GM19023 (cell line): ENCODE measurements around the gene FCER1G.

Experiments
- ATAC-seq: cut with Tn5 transposase; IDR thresholded peaks from one replicate; pipeline ENCODE4 v1.9.1; 2021; ENCODE audit warnings: mild to moderate bottlenecking, moderate library complexity; ENCODE audit not compliant: unreplicated experiment

The FCER1G gene

DNA sequence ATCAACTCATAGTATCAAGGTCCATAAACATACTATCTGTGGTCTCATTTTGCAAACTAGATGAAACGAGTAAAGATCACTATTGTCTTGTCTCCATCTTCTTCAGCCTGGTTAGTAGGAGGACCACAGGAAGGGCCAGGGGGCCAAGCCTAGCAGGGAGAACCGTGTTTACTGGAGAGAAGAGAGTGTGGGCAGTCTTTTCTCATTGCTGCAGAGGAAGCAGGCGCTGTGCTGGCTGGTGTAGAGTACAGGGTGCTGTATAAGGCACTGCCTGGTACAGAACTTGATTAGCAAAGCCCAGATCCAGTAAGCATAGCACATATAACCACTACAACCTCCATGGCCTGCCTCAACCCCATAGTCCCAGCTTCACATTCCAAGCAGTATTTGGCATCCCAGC, 27.8 kb upstream of the FCER1G start:
- no peak for ATAC-seq

GRCh38 chr1:161188381-161188780, 26.7 kb upstream of the FCER1G start:
- no peak for ATAC-seq

- ATAC-seq: no peak
Observed at GRCh38 chr1:161189036-161189435, 26.1 kb upstream of the FCER1G start.

GRCh38 chr1:161190962-161191521, 24.1 kb upstream of the FCER1G start:
- ATAC-seq: no peak

DNA sequence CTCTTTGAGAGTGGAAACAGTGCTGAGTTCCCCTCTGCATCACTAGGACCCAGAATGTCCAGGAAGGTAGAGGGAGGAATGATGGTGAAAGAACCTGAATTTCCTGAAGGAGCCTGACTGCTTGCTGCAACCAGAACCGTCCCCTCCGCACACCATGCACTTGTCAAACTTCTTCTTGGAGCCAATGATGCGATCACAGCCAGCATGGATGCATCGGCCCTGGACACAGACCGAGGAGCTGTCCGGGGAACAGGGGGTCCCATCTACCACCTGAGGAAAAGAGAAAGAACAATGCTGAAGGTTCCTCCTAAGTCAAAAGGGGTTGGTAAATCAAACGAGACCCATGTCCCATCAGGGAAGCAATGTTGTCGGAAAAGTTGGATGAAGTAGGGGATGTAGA, 23.1 kb upstream of the FCER1G start:
- ATAC-seq: no peak

GRCh38 chr1:161192476-161193465, 22.3 kb upstream of the FCER1G start:
- ATAC-seq: peak; percentile 63

DNA sequence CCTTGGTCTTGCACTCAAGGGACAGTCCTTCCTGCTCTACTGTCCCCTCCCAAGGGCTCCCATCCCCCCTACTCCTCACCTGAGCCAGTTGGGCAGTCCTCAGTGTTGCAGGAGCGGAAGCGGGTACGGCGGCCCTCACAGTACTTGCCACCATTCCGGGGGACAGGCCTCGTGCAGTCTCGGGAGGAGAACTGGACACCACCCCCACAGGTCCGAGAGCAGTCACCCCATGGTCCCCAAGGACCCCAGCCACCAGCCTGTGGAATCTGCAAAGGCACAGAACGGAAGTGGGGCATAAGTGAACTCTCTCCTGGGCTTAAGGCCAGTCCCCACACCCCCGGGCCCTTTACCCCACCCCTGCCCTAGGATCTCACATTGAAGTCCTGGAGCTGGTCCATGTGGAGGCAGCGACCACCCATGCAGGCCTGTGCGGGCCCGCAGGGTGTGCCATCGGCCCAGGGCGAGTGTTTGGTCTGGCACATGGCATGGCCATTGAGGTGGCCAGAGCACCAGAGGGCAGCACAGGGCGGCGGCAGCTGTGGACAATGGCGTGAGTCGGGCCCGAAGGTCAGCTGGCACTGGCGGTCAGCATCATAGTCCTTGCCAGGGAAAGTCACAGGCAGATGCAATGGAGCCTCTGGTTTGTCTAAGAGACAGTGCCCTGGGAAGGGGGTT, 21.4 kb upstream of the FCER1G start:
- ATAC-seq: no peak

DNA sequence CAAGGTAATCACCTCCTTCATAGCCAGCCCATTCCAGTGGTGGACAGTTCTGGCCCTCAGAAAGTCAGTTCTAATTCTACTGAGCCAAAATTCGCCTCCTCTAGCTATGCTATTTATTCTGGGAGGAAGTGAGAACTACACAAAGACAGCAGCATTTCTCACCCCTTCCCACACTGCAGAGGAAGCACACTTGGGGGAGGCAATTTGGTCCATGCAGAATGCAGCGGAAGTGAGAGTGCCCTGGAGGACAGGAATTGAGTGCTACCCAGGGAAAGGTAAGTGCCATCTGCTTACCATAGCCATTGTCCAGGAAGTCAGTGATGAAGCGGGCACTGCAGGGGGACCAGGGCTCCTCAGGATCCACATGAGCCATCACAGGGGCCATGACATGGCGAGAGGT, 19.9 kb upstream of the FCER1G start:
- no peak for ATAC-seq

- no peak for ATAC-seq
Observed at GRCh38 chr1:161196111-161196510, 19.0 kb upstream of the FCER1G start.

GRCh38 chr1:161196521-161197451, 18.3 kb upstream of the FCER1G start:
- no peak for ATAC-seq

DNA sequence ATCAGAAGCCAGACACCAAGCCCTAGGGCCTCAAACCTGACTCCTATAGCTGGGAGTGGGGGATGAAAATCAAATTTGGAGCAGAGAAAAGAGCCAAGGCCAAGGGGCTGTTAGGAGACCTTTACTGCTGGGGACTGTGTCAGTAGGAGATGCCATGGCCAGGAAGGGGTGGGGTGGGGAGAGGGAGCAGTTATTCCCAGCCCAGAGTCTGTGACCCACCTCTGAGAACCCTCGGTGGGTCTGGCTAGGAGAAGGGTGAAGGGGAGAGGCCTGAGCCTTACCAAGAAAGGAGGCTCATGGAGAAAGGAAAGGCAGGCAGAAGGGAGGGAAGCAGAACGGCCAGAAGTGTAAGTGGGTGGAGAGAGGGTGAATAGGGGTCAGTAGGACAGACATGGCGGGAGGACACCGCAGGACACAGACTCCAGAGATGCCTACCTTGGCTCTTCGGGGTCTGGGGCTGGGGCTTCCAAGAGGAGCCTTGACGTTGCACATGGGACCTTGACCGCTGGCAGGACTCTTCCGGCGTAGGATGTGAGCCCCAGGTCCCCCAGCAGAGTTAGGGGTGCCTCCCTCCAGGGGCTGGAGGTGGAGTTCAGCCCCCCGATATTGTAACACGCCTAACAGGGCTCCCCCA, 17.4 kb upstream of the FCER1G start:
- no peak for ATAC-seq

DNA sequence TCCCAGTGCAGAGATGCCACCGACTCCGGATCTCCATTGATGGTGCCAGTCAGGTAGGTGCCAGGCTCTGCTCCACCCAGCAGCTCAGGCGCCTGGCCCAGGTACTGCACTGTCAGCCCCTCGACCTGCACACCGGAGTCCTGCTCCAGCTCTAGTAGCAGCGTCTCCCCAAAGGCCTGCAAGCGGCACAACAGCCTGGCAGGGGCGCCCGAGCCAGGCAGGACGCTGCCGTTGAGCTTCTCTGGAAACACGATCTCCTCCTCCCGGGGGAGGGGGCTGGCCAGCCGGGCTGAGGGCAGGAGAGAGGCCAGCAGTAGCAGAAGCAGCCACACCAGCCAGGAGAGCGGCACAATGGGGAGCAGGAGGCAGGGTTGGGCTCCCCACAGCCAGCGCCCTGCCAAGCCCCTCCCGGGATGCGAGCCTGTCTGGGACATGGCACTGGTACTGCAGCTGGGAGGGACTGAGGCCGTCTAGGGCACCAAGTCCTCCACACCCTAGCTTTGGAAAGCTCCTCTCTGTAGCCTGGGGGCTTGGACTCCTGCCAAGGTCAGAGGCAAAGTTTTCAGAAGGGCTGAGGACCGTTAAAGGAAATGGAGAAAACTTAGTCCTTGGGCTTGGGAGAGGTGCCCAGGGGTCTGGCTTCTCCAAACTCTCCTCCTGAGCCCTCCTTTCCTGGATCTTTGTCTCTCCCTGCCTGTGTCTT, 16.8 kb upstream of the FCER1G start:
- ATAC-seq: no peak

GRCh38 chr1:161198897-161199431, 16.1 kb upstream of the FCER1G start, which contains the start of gene ADAMTS4:
Gene ADAMTS4, minus strand, starts transcription at chr1:161199054. Its CDS starts 427 bp downstream, at chr1:161198627.
- ATAC-seq: no peak

GRCh38 chr1:161199506-161200139, 15.5 kb upstream of the FCER1G start:
- ATAC-seq: no peak

DNA sequence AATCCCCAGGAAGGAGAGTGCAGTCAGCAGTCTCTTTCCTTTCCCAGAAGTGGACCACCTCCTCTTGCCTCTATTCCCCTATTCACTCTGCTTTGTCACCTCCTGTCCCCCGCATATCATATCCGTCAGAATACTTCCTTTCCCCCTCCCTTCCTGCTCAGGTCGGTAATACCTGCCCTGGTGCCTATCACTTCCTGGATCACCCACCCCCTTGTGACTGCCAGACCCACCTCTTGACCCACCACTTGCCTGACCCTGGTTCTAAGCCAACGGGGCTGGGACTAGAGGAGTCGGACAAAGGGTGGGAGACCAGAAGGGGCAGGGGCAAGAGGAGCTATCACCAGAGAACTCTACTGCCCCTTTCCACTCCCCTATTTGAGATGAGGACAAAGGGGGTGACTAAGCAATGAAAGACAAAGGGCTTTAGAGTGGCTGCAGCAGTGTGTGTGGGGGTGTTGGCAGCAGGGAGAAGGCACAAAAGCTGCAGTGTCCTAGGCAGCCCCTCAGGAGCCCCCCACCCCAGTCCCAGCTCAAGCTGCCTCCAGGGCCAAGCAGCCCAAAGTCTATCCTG, 14.6 kb upstream of the FCER1G start:
- ATAC-seq: no peak

DNA sequence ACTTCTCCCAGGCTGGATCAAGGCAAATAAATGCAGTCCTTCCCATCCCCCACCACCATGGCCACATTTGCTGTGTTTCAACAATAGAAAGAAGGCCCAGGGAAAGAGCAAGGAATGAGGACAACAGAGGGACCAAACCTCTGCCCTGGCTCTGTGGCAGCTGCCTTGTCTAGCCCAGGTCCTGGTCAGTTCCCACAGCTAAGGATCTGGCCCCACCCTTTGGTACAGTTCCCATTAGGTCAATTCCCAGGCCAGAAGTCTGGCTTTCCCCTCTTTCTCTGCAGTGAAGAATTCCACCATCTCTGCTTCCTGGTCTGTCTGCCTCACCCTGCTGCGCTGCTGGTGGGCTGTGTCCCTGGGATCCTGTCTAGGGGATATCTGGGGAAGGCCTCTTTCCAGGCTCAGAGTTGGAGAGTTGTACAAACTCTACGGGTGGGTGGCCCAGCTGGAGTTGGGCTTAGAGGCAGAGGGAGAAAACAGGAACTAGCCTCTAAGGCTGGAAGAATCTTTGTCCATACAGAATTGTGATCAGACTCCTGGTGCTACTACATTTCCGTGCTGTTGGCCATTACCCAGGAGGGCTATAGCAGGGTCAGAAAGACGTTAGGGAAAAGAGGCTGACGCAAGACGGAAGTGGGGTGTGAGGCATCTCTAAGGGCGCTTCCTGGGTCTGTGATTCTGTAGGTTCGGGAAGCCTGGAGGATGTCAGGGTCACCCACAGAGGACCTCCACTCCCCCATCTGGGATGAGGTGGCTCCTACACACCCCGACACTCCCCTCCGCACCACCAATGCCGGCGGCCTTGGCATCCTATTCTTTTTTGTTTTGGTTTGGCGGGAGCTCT, 13.9 kb upstream of the FCER1G start:
- ATAC-seq: no peak
